Chondrocyte (in vitro differentiated cells): Measurements from ENCODE around the gene SH3BGR. TPM values are rescaled to one million over a fixed set of nuclear protein-coding genes. Genes with fewer than 3 reads are reported as not detected.
"Not testable (repeated sequence)": the region's sequence is repeated elsewhere in the genome, so short reads cannot be mapped to it uniquely, and the experiment has no call there.

Experiments
- DNase-seq: peaks from one replicate; pipeline ENCODE4 v3.0.0; 2021; ENCODE audit warnings: mixed read lengths, low spot score
- H3K27ac Mint-ChIP-seq: one replicate; pipeline ENCODE4 v1.8.0; 2021; ENCODE audit warnings: mild to moderate bottlenecking, moderate library complexity, mixed read lengths; ENCODE audit not compliant: unreplicated experiment
- H3K27me3 Mint-ChIP-seq: 2 replicates; pipeline ENCODE4 v1.8.0; 2021; ENCODE audit warnings: low read depth, mixed read lengths
- H3K36me3 Mint-ChIP-seq: 2 replicates; pipeline ENCODE4 v1.8.0; 2021; ENCODE audit warnings: low read depth, mixed read lengths
- H3K4me1 Mint-ChIP-seq: 2 replicates; pipeline ENCODE4 v1.8.0; 2021; ENCODE audit warnings: low read depth, mild to moderate bottlenecking, mixed read lengths
- H3K4me3 Mint-ChIP-seq: one replicate; pipeline ENCODE4 v1.8.0; 2021; ENCODE audit warnings: mild to moderate bottlenecking, moderate library complexity, mixed read lengths; ENCODE audit not compliant: unreplicated experiment
- H3K9me3 Mint-ChIP-seq: 2 replicates; pipeline ENCODE4 v1.8.0; 2021; ENCODE audit warnings: low read depth, mixed read lengths
- total RNA-seq: library from RNA; stranded (reverse); gene quantifications from 3 replicates; pipeline ENCODE4 v1.2.1, GENCODE V29; 2021
- TF ChIP-seq, protein P1 (sequence below): fragments of 200-600 bp; sonication (generic); IDR thresholded peaks from 2 replicates; pipeline ENCODE4 v1.5.0; 2021; ENCODE audit warnings: antibody characterized with exemption, mild to moderate bottlenecking, moderate library complexity

Gene SH3BGR
- total RNA-seq, 1 donor from 2014 or later: 3.3 TPM

- Mint-ChIP-seq H3K27ac (no peak overlapping the region), H3K27me3 (peaks cover 12% of the 10 kb centered on the region), H3K9me3 (no peaks in the 10 kb centered on the region), H3K4me1 (no peaks in the 10 kb centered on the region), H3K4me3 (no peak overlapping the region), H3K36me3 (no peaks in the 10 kb centered on the region)
- TF ChIP-seq, protein P1, sequence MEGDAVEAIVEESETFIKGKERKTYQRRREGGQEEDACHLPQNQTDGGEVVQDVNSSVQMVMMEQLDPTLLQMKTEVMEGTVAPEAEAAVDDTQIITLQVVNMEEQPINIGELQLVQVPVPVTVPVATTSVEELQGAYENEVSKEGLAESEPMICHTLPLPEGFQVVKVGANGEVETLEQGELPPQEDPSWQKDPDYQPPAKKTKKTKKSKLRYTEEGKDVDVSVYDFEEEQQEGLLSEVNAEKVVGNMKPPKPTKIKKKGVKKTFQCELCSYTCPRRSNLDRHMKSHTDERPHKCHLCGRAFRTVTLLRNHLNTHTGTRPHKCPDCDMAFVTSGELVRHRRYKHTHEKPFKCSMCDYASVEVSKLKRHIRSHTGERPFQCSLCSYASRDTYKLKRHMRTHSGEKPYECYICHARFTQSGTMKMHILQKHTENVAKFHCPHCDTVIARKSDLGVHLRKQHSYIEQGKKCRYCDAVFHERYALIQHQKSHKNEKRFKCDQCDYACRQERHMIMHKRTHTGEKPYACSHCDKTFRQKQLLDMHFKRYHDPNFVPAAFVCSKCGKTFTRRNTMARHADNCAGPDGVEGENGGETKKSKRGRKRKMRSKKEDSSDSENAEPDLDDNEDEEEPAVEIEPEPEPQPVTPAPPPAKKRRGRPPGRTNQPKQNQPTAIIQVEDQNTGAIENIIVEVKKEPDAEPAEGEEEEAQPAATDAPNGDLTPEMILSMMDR: no peak
- no peak for DNase-seq
Measured at GRCh38 chr21:39533545-39534380, 82.0 kb downstream of the SH3BGR start.

- no peak overlapping the region for H3K4me3 Mint-ChIP-seq
- H3K27ac Mint-ChIP-seq: no peak overlapping the region
- TF ChIP-seq, protein P1: no peak
- no peak for DNase-seq
- H3K27me3 Mint-ChIP-seq: peaks cover 7% of the 10 kb centered on the region
- H3K36me3 Mint-ChIP-seq: no peaks in the 10 kb centered on the region
- H3K4me1 Mint-ChIP-seq: no peaks in the 10 kb centered on the region
- H3K9me3 Mint-ChIP-seq: no peaks in the 10 kb centered on the region
Measured at GRCh38 chr21:39535646-39536437, 84.1 kb downstream of the SH3BGR start.

GRCh38 chr21:39536835-39537234, 85.1 kb downstream of the SH3BGR start:
- TF ChIP-seq, protein P1: no peak
- H3K4me1 Mint-ChIP-seq: no peaks in the 10 kb centered on the region
- H3K36me3 Mint-ChIP-seq: no peaks in the 10 kb centered on the region
- peaks cover 4% of the 10 kb centered on the region for H3K9me3 Mint-ChIP-seq
- H3K4me3 Mint-ChIP-seq: no peak overlapping the region
- H3K27me3 Mint-ChIP-seq: peaks cover 9% of the 10 kb centered on the region
- DNase-seq: no peak
- H3K27ac Mint-ChIP-seq: no peak overlapping the region

GRCh38 chr21:39537571-39537970, 85.8 kb downstream of the SH3BGR start:
- TF ChIP-seq, protein P1: no peak
- H3K9me3 Mint-ChIP-seq: peaks cover 4% of the 10 kb centered on the region
- no peaks in the 10 kb centered on the region for H3K36me3 Mint-ChIP-seq
- DNase-seq: no peak
- H3K27ac Mint-ChIP-seq: no peak overlapping the region
- peaks cover 9% of the 10 kb centered on the region for H3K27me3 Mint-ChIP-seq
- no peak overlapping the region for H3K4me3 Mint-ChIP-seq
- no peaks in the 10 kb centered on the region for H3K4me1 Mint-ChIP-seq

DNA sequence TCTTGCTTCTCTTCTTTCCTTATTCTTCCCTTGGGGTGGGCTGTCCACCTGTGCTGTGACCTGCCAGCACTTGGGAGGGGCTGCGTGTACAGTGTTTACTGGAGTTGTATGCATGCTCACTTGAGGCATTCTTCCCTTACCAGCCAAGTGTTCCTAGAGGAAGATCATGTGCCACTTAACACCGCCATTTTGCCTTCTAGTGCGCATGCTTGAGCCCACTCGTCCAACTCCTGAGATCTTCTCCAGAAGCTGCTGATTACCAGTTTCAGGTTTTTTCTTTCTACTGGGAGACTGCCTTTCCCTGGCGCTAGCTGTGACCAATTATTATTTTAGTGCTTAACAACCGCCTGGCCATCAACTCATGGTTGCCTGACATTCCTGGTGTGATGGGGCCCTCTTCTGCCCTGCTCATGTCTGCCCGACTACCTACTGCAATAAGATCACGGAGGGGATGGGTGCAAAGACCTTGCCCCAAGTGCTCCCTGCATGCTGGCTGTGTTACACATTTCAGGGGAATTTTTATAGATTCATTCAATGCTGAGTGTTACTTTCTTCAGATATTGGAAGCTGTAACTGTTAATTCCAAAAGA, 86.8 kb downstream of the SH3BGR start:
- Mint-ChIP-seq H3K4me1 (no peaks in the 10 kb centered on the region), H3K27ac (no peak overlapping the region), H3K36me3 (no peaks in the 10 kb centered on the region), H3K9me3 (peaks cover 4% of the 10 kb centered on the region), H3K27me3 (peaks cover 9% of the 10 kb centered on the region), H3K4me3 (no peak overlapping the region)
- DNase-seq: no peak
- TF ChIP-seq, protein P1: no peak

GRCh38 chr21:39540367-39540766, 88.6 kb downstream of the SH3BGR start:
- not testable (repeated sequence) for H3K9me3 Mint-ChIP-seq, H3K27ac Mint-ChIP-seq, H3K27me3 Mint-ChIP-seq, H3K4me3 Mint-ChIP-seq, H3K4me1 Mint-ChIP-seq, H3K36me3 Mint-ChIP-seq, DNase-seq
